Ovary (tissue), 3 donors: ENCODE results near the gene LRRTM4.

Source experiments
- CTCF ChIP-seq, 3 donors: fragments of 450-650 bp in 2 of 3; fragments of 200-600 bp in 1 of 3; IDR thresholded peaks; one replicate each; pipeline versions ENCODE4 v1.5.1 to v1.8.0; 2016 to 2022; ENCODE audit warnings: antibody characterized with exemption in 3 of 3, mild to moderate bottlenecking in 1 of 3
- EP300 ChIP-seq: sonication (generic); formaldehyde crosslinking; IDR thresholded peaks from one replicate; pipeline ENCODE4 v1.6.1; 2017; ENCODE audit warnings: antibody characterized with exemption
- donor health status: DM: no; HTN: no; CAD: no.

GRCh38 chr2:77328134-77328931 is 193.8 kb downstream of the LRRTM4 start:
- TF ChIP-seq CTCF (IDR thresholded peaks at IDR 0.05) (no peak), EP300 (no peak)
